ENCODE results near the gene CCDC43.

DNA sequence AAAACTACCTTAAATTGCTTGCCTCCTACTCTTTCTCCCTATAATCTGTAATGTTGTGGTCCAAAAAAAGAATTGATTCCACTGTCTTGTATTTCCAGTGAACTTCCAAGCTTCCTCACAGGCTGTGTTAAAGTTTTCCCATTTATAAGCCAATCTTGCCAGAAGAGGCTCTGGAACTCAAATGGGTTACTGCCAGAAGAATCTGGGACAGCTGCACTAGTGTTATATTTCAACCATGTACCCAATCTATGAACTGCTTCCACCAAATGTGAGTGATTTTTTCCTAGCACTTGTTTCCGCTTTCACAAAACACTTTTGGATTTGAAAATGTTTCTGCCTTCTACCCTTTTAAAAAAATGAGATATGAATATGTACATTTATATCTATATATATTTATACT, 1.8 kb downstream of the CCDC43 start:
- TF ChIP-seq, protein P1, sequence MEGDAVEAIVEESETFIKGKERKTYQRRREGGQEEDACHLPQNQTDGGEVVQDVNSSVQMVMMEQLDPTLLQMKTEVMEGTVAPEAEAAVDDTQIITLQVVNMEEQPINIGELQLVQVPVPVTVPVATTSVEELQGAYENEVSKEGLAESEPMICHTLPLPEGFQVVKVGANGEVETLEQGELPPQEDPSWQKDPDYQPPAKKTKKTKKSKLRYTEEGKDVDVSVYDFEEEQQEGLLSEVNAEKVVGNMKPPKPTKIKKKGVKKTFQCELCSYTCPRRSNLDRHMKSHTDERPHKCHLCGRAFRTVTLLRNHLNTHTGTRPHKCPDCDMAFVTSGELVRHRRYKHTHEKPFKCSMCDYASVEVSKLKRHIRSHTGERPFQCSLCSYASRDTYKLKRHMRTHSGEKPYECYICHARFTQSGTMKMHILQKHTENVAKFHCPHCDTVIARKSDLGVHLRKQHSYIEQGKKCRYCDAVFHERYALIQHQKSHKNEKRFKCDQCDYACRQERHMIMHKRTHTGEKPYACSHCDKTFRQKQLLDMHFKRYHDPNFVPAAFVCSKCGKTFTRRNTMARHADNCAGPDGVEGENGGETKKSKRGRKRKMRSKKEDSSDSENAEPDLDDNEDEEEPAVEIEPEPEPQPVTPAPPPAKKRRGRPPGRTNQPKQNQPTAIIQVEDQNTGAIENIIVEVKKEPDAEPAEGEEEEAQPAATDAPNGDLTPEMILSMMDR (IDR thresholded peaks at IDR 0.05; ENCODE audit: insufficient read depth, low read length, poor library complexity, severe bottlenecking): no peak
- no peak for TF ChIP-seq EZH2phosphoT487 (conservative IDR thresholded peaks at IDR 0.05; ENCODE audit: low read length)
